HAP-1 (cell line): Measurements from ENCODE around the gene CLCNKA.

ENCODE experiments used
- DNase-seq, 2 experiments: peaks; one replicate each; pipeline ENCODE4 v3.0.0-alpha.2; 2016 to 2020; ENCODE audit warnings: low spot score in 2 of 2
- H3K27me3 ChIP-seq: fragments of 250-450 bp; sonication (Bioruptor Pico); 2 replicates; pipeline ENCODE4 v1.5.1; 2020; ENCODE audit warnings: low read depth, mild to moderate bottlenecking, moderate library complexity
- H3K36me3 ChIP-seq: fragments of 250-450 bp; sonication (Bioruptor Pico); replicated peaks from 2 replicates; pipeline ENCODE4 v1.5.1; 2020; ENCODE audit warnings: mild to moderate bottlenecking
- H3K4me1 ChIP-seq: fragments of 250-450 bp; sonication (Bioruptor Pico); 2 replicates; pipeline ENCODE4 v1.5.1; 2020; ENCODE audit warnings: mild to moderate bottlenecking
- H3K4me3 ChIP-seq: fragments of 250-450 bp; sonication (Bioruptor Pico); 2 replicates; pipeline ENCODE4 v1.5.1; 2020; ENCODE audit warnings: mild to moderate bottlenecking, moderate library complexity
- H3K9me3 ChIP-seq: fragments of 250-450 bp; sonication (Bioruptor Pico); 2 replicates; pipeline ENCODE4 v1.5.1; 2020; ENCODE audit warnings: mild to moderate bottlenecking, moderate library complexity
- in situ Hi-C: fragments of 300-500 bp; cut with MboI; formaldehyde crosslinking; loops from 3 replicates; pipeline ENCODE4 v1.14.3; 2020; ENCODE audit warnings: low sequenced_read_pairs, inconsistent platforms, mixed read lengths

The CLCNKA gene

DNA sequence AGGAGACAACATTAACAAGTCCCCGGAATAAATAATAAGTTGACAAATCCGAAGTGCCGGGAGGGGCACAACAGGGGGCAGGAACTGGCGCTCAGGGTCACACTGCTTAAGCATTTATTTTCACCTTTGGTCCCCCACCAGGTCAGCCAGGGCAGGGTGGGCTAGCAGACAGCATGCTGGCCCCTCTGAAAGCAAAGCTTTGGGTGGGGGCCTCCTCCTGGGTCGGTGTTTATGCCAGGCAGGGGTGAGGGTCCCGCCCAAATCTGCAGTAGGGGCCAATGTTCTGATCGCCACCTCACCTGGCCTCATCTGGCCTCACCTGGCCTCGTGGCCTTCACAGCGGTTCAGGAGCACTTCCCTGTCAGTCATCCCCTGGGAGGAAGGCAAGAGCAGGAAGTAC, 59.8 kb downstream of the CLCNKA start:
- no peaks in the 10 kb centered on the region for H3K9me3 ChIP-seq
- in situ Hi-C loops: loop anchor here (5.0 kb wide), 1 partner anchor 101 kb away; no protein-coding TSS in a partner anchor
- DNase-seq: no peak
- H3K4me3 ChIP-seq: no peak overlapping the region
- no peaks in the 10 kb centered on the region for H3K27me3 ChIP-seq
- no peaks in the 10 kb centered on the region for H3K36me3 ChIP-seq
- no peaks in the 10 kb centered on the region for H3K4me1 ChIP-seq

DNA sequence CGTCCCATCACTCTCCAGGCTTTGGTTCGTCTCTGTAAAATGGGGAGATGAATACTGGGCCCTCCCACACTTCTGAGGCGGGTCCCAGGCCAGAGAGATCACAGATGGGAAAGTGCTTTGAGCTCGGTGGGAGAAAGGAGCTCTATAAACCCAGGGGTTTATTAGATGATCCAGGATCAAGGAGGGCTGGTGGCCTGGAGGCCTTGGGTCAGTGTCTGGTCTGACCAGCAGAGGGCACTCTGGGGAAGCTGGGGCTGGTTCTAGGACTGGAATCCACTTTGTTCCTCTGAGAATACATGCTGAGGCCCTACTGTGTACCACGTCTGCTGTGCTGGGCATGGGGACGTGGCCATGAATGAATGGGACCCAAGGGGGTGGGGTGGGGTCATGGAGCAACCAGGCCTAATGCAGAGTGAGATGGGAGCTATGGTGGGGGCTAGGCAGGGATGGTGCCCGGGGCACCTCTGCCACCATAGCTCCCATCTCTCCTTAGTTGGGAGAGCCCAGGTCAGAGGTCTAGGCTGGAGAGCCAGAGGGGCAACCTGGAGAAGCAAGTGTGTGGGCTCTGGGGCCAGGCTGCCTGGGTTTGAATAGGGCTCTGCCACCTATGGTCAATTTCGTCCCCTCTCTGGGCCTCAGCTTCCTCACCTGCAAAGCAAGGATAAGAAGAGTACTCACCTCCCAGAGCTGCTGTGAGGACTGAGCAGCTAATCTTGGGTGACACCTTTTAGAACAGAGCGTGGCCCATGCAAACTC, 60.6 kb downstream of the CLCNKA start:
- no peaks in the 10 kb centered on the region for H3K36me3 ChIP-seq
- no peaks in the 10 kb centered on the region for H3K9me3 ChIP-seq
- in situ Hi-C loops: loop anchor here (5.0 kb wide), 1 partner anchor 100 kb away; no protein-coding TSS in a partner anchor
- no peak overlapping the region for H3K4me3 ChIP-seq
- DNase-seq: peak; percentile 37 to 87
- no peaks in the 10 kb centered on the region for H3K27me3 ChIP-seq
- H3K4me1 ChIP-seq: no peaks in the 10 kb centered on the region

DNA sequence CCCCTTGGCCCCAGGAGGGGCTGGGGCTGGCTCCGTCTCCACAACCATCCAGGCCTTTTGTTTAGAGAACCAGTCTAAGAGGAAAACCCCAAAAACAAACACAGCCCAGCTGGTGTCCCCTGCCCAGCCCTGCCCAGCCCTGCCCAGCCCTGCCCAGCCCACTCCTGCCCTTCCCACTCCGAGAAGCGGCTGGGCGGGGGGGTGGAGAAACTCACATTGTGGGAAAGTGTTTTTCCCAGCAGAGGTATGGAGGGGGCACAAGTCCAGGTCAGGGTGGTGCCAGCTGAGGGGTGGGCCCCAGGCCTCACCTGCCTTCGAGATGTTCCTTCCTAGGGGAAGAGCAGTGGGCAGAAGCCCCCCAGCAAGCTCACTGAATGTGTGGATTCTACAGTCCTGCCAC, 61.6 kb downstream of the CLCNKA start:
- Histone ChIP-seq H3K4me3 (no peak overlapping the region), H3K36me3 (no peaks in the 10 kb centered on the region), H3K9me3 (no peaks in the 10 kb centered on the region), H3K4me1 (no peaks in the 10 kb centered on the region), H3K27me3 (no peaks in the 10 kb centered on the region)
- in situ Hi-C loops: loop anchor here (5.0 kb wide), 1 partner anchor 99 kb away; no protein-coding TSS in a partner anchor
- no peak for DNase-seq
